Trophoblast cell (in vitro differentiated cells and primary cell): ENCODE results near the gene EEF1AKMT3.

Source experiments
- DNase-seq, 2 donors: peaks; one replicate each; pipeline ENCODE4 v3.0.0-alpha.2; 2016
- H2AFZ ChIP-seq: 2 replicates; pipeline ENCODE4 v1.6.1; 2013; ENCODE audit warnings: low read length, moderate library complexity, mild to moderate bottlenecking; ENCODE audit not compliant: insufficient read depth, poor library complexity
- H2AK5ac ChIP-seq: 2 replicates; pipeline ENCODE4 v1.6.1; 2013; ENCODE audit warnings: mild to moderate bottlenecking, low read length
- H2BK120ac ChIP-seq: 2 replicates; pipeline ENCODE4 v1.6.1; 2013; ENCODE audit warnings: low read length, mild to moderate bottlenecking, moderate library complexity; ENCODE audit not compliant: insufficient read depth, poor library complexity
- H2BK12ac ChIP-seq: 2 replicates; pipeline ENCODE4 v1.6.1; 2013; ENCODE audit warnings: mild to moderate bottlenecking, low read length, moderate library complexity
- H2BK5ac ChIP-seq: 2 replicates; pipeline ENCODE4 v1.6.1; 2013; ENCODE audit warnings: low read length, low read depth, moderate library complexity, mild to moderate bottlenecking; ENCODE audit not compliant: poor library complexity
- H3K14ac ChIP-seq: 2 replicates; pipeline ENCODE4 v1.6.1; 2013; ENCODE audit warnings: mild to moderate bottlenecking, low read length
- H3K18ac ChIP-seq: 2 replicates; pipeline ENCODE4 v1.6.1; 2013; ENCODE audit warnings: mild to moderate bottlenecking, low read length
- H3K23ac ChIP-seq: 2 replicates; pipeline ENCODE4 v1.6.1; 2013; ENCODE audit warnings: low read length
- H3K27ac ChIP-seq: 2 replicates; pipeline ENCODE4 v1.5.1; 2013; ENCODE audit warnings: low read depth, mild to moderate bottlenecking, inconsistent platforms, low read length, moderate library complexity
- H3K27me3 ChIP-seq: 2 replicates; pipeline ENCODE4 v1.6.1; 2013; ENCODE audit warnings: inconsistent platforms, mild to moderate bottlenecking, low read length, moderate library complexity; ENCODE audit not compliant: insufficient read depth
- H3K36me3 ChIP-seq, 2 experiments: 1 replicate in 1 of 2; 2 replicates in 1 of 2; pipeline ENCODE4 v1.6.1; 2013; ENCODE audit warnings: low read length in 2 of 2, mild to moderate bottlenecking in 2 of 2, moderate library complexity in 1 of 2; ENCODE audit not compliant: insufficient read depth in 2 of 2, control insufficient read depth in 1 of 2
- H3K4ac ChIP-seq: 2 replicates; pipeline ENCODE4 v1.6.1; 2013; ENCODE audit warnings: low read depth, mild to moderate bottlenecking, low read length, moderate library complexity
- H3K4me1 ChIP-seq, 2 experiments: 1 replicate in 1 of 2; 2 replicates in 1 of 2; pipeline ENCODE4 v1.6.1; 2013; ENCODE audit warnings: low read length in 2 of 2, mild to moderate bottlenecking in 2 of 2, moderate library complexity in 1 of 2; ENCODE audit not compliant: insufficient read depth in 2 of 2, control insufficient read depth in 1 of 2
- H3K4me2 ChIP-seq: 2 replicates; pipeline ENCODE4 v1.6.1; 2013; ENCODE audit warnings: inconsistent platforms, mild to moderate bottlenecking, low read length, moderate library complexity
- H3K4me3 ChIP-seq: 2 replicates; pipeline ENCODE4 v1.5.1; 2013; ENCODE audit warnings: mild to moderate bottlenecking, low read depth, low read length, inconsistent platforms
- H3K79me1 ChIP-seq: one replicate; pipeline ENCODE4 v1.6.1; 2013; ENCODE audit warnings: low read length
- H3K79me2 ChIP-seq: 2 replicates; pipeline ENCODE4 v1.6.1; 2013; ENCODE audit warnings: low read length, mild to moderate bottlenecking; ENCODE audit not compliant: control insufficient read depth, insufficient read depth, poor library complexity
- H3K9ac ChIP-seq: 2 replicates; pipeline ENCODE4 v1.6.1; 2013; ENCODE audit warnings: mild to moderate bottlenecking, low read length
- H3K9me3 ChIP-seq: 2 replicates; pipeline ENCODE4 v1.6.1; 2013; ENCODE audit warnings: low read depth, mild to moderate bottlenecking, control low read depth, inconsistent platforms, low read length; ENCODE audit not compliant: insufficient read depth
- H4K12ac ChIP-seq: 2 replicates; pipeline ENCODE4 v1.6.1; 2013; ENCODE audit warnings: low read depth, mild to moderate bottlenecking, low read length, moderate library complexity
- H4K8ac ChIP-seq: 2 replicates; pipeline ENCODE4 v1.6.1; 2013; ENCODE audit warnings: low read depth, mild to moderate bottlenecking, low read length, moderate library complexity
- H4K91ac ChIP-seq: one replicate; pipeline ENCODE4 v1.6.1; 2013; ENCODE audit warnings: low read depth, mild to moderate bottlenecking, low read length, moderate library complexity
- WGBS: extraction: QIAGEN DNeasy Blood & Tissue Kit; methylation state at CpG from one replicate; pipeline ENCODE4 v1.1.7; 2013; ENCODE audit warnings: missing lambda C conversion rate; ENCODE audit not compliant: insufficient read length, insufficient coverage; ENCODE audit errors: extremely low coverage; 5-methylcytosine and 5-hydroxymethylcytosine counted together

The EEF1AKMT3 gene

DNA sequence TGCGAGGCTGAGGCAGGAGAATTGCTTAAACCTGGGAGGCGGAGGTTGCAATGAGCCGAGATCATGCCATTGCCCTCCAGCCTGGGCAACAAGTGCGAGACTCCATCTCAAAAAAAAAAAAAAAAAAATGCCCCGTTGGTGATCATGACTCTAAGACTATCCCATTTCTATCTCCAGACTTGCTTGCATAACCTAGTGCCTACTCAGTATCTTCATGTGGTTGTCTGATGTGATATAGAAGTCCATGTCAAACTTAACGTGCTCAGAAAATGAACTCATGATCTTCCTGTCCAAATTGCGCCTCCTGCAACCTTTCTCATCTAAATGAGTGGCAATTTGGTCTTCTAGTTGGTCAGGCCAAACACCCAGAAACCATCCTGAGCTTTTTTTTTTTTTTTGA is 5.5 kb downstream of the EEF1AKMT3 start:
- Histone ChIP-seq H3K4me3 (no peak overlapping the region), H3K18ac (no peak overlapping the region), H3K4me2 (no peak overlapping the region), H4K8ac (no peak overlapping the region), H2BK12ac (no peak overlapping the region), H3K4ac (no peak overlapping the region), H3K9me3 (no peaks in the 10 kb centered on the region), H4K12ac (no peak overlapping the region), H3K14ac (no peak overlapping the region), H3K4me1 (peaks cover 0 to 1% of the 10 kb centered on the region in 2 experiments), H3K23ac (no peak overlapping the region), H2BK120ac (no peak overlapping the region), H3K9ac (no peak overlapping the region), H2AK5ac (no peak overlapping the region), H2BK5ac (no peak overlapping the region), H3K27ac (no peak overlapping the region), H3K79me2 (peaks cover 4% of the 10 kb centered on the region), H4K91ac (no peak overlapping the region), H3K79me1 (peaks cover 4% of the 10 kb centered on the region), H3K27me3 (no peaks in the 10 kb centered on the region), H3K36me3 (no peaks in the 10 kb centered on the region), H2AFZ (no peak overlapping the region)
- no CpG with 5 or more reads among the region's 7 CpGs for WGBS
- DNase-seq = no peak

DNA sequence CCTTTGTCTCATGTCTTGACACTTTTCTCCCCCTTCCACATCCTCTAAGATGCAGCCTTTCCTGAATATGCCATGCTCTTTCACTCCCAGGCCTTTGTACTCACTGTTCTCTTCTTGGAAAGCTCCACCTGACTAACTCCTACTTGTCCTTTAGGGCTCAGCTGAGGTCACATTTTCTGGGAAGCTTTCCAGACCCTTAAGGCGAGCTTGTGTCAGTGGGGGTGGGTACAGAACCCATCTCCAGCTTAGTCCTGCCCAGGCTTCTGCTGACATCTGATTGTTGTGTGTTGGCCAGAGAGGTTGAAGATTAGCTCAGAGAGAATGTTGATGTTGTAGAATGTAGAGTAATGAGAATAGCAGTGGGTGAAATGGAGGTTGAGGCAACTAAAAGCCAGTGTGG is 7.3 kb downstream of the EEF1AKMT3 start:
- no peak overlapping the region for H2AK5ac ChIP-seq
- H2BK12ac ChIP-seq = no peak overlapping the region
- no peak for DNase-seq
- H4K8ac ChIP-seq = no peak overlapping the region
- no peaks in the 10 kb centered on the region for H3K27me3 ChIP-seq
- no peaks in the 10 kb centered on the region for H3K36me3 ChIP-seq
- H3K4me2 ChIP-seq = no peak overlapping the region
- H3K18ac ChIP-seq = no peak overlapping the region
- no peak overlapping the region for H3K4ac ChIP-seq
- H2BK120ac ChIP-seq = no peak overlapping the region
- no peak overlapping the region for H3K27ac ChIP-seq
- H4K12ac ChIP-seq = no peak overlapping the region
- no peak overlapping the region for H3K14ac ChIP-seq
- H4K91ac ChIP-seq = no peak overlapping the region
- H2BK5ac ChIP-seq = no peak overlapping the region
- no peak overlapping the region for H2AFZ ChIP-seq
- no peaks in the 10 kb centered on the region for H3K9me3 ChIP-seq
- no CpG with 5 or more reads among the region's 1 CpG for WGBS
- peaks cover 3% of the 10 kb centered on the region for H3K79me1 ChIP-seq
- H3K23ac ChIP-seq = no peak overlapping the region
- peaks cover 0 to 3% of the 10 kb centered on the region in 2 experiments for H3K4me1 ChIP-seq
- no peak overlapping the region for H3K9ac ChIP-seq
- no peak overlapping the region for H3K4me3 ChIP-seq
- H3K79me2 ChIP-seq = peaks cover 7% of the 10 kb centered on the region

DNA sequence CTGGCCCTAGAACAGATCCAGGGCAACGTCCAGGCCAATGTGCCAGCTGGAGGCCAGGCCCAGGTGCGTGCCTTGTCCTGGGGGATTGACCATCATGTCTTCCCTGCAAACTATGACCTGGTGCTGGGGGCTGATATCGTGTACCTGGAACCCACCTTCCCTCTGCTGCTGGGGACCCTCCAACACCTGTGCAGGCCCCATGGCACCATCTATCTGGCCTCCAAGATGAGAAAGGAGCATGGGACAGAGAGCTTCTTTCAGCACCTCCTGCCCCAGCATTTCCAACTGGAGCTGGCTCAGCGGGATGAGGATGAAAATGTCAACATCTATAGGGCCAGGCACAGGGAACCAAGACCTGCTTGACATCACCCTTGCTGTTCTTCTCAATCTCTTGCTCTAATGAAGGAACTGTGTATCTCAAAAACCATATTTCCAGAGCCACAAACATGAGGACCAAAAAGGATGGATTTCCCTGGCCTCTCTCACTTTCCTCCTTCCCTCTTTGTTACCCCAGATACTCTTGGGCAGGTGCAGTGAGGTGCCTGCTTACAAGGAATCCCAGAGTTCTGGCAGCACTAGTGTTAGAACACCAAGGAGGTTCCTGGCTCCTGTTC is 8.0 kb downstream of the EEF1AKMT3 start:
- no peak for DNase-seq
- Histone ChIP-seq H3K9me3 (no peaks in the 10 kb centered on the region), H4K12ac (no peak overlapping the region), H3K79me1 (peaks cover 3% of the 10 kb centered on the region), H2AK5ac (no peak overlapping the region), H2BK12ac (no peak overlapping the region), H4K8ac (no peak overlapping the region), H3K4me1 (peaks cover 0 to 3% of the 10 kb centered on the region in 2 experiments), H2AFZ (no peak overlapping the region), H4K91ac (no peak overlapping the region), H2BK5ac (no peak overlapping the region), H3K4me3 (no peak overlapping the region), H3K4ac (no peak overlapping the region), H3K27ac (no peak overlapping the region), H3K14ac (no peak overlapping the region), H3K18ac (no peak overlapping the region), H3K27me3 (no peaks in the 10 kb centered on the region), H3K79me2 (peaks cover 7% of the 10 kb centered on the region), H3K36me3 (peaks cover 0 to 2% of the 10 kb centered on the region in 2 experiments), H2BK120ac (no peak overlapping the region), H3K9ac (no peak overlapping the region), H3K23ac (no peak overlapping the region), H3K4me2 (no peak overlapping the region)
- no CpG with 5 or more reads among the region's 4 CpGs for whole genome bisulfite sequencing

DNA sequence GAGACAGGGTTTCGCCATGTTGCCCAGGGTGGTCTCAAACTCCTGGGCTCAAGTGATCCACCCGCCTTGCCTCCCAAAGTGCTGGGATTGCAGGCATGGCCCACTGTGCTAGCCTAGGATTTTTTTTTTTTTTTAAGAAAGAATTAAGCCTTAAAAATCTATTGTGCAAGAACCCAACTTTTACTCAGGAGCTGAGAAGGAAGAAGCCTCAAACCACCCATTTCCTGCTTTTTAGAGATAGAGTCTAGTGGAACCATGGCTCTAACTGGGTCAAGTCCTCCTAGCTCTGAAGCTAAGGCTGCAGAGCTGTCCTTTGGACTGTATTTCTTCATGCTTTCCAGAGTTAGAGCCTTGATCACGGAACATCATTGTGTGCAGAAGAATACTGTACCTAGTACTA is 8.8 kb downstream of the EEF1AKMT3 start:
- Histone ChIP-seq H4K8ac (no peak overlapping the region), H3K18ac (no peak overlapping the region), H3K79me2 (peaks cover 7% of the 10 kb centered on the region), H2BK12ac (no peak overlapping the region), H3K4me1 (peaks cover 0 to 3% of the 10 kb centered on the region in 2 experiments), H3K79me1 (peaks cover 3% of the 10 kb centered on the region), H3K4me3 (no peak overlapping the region), H2AFZ (no peak overlapping the region), H3K4me2 (no peak overlapping the region), H3K4ac (no peak overlapping the region), H2BK5ac (no peak overlapping the region), H3K27me3 (no peaks in the 10 kb centered on the region), H2AK5ac (no peak overlapping the region), H3K14ac (no peak overlapping the region), H3K9ac (no peak overlapping the region), H3K23ac (no peak overlapping the region), H2BK120ac (no peak overlapping the region), H3K36me3 (peaks cover 3 to 10% of the 10 kb centered on the region in 2 experiments), H4K12ac (no peak overlapping the region), H3K9me3 (no peaks in the 10 kb centered on the region), H4K91ac (no peak overlapping the region), H3K27ac (no peak overlapping the region)
- no CpG with 5 or more reads among the region's 3 CpGs for WGBS
- no peak for DNase-seq
